ENCODE results near the gene ZBTB46.

Gene ZBTB46

GRCh38 chr20:63846888-63847236, 15.8 kb upstream of the ZBTB46 start:
- no peak overlapping the region for H3K27ac ChIP-seq
- TF ChIP-seq CTCF (conservative IDR thresholded peaks at IDR 0.05) (no peak), ZFX (IDR thresholded peaks at IDR 0.05) (no peak)

GRCh38 chr20:63846128-63846771, 15.2 kb upstream of the ZBTB46 start:
- H3K27ac ChIP-seq: no peak overlapping the region
- TF ChIP-seq CTCF (conservative IDR thresholded peaks at IDR 0.05): no peak
- no peak for TF ChIP-seq ZFX (IDR thresholded peaks at IDR 0.05)

DNA sequence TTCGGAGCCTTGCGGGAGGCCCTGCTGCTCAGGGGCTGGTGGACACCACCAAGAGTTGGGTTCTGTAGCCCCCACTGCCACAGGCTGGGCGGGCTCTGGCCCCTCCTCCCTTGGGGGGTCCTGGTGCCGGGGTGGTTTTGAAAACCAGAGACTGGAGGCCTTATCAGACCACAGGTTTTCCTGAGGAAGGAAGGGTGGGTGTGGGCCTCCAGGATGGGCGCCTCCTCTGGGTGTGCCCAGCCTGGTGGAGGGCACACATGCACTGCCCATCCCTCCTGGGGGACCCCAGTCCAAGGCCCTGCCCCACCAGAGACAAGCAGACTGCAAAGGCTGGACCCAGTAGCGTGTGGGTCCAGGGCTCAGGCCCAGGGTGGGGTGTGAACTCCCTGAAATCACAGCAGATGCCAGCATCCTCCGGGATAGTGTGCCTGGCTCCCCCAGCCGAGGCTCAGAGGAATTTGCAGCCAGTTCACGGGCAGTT, 13.5 kb upstream of the ZBTB46 start:
- no peak for TF ChIP-seq CTCF (conservative IDR thresholded peaks at IDR 0.05)
- no peak for TF ChIP-seq ZFX (IDR thresholded peaks at IDR 0.05)
- H3K27ac ChIP-seq: no peak overlapping the region

- no peak for TF ChIP-seq ZFX (IDR thresholded peaks at IDR 0.05)
- no peak for TF ChIP-seq CTCF (conservative IDR thresholded peaks at IDR 0.05)
- no peak overlapping the region for H3K27ac ChIP-seq
These were observed 12.7 kb upstream of the ZBTB46 start for GRCh38 chr20:63843778-63844177.

DNA sequence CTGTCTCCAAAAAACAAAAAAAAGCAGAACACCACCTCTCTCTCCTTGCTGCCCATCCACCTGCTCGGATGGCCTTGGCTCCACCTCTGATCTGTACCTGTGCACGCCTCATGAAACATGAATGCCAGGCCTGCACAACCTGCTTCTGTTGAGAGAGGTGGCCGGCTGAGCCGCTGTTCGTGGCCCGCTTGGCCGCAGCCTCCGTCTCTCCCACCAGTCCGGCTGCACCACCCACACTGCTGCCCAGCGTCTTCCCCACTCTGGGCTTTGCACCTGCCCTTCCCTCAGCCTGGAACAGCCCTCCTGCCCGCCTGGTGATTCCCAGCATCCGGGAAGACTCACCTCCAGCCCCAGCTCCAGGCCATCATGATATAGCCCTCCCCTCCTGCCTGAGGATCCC, 12.2 kb upstream of the ZBTB46 start:
- TF ChIP-seq CTCF (conservative IDR thresholded peaks at IDR 0.05) (no peak), ZFX (IDR thresholded peaks at IDR 0.05) (no peak)
- no peak overlapping the region for H3K27ac ChIP-seq

- H3K27ac ChIP-seq: no peak overlapping the region
- no peak for TF ChIP-seq CTCF (conservative IDR thresholded peaks at IDR 0.05)
- TF ChIP-seq ZFX (IDR thresholded peaks at IDR 0.05): no peak
These were observed 11.2 kb upstream of the ZBTB46 start for GRCh38 chr20:63842258-63842657.

DNA sequence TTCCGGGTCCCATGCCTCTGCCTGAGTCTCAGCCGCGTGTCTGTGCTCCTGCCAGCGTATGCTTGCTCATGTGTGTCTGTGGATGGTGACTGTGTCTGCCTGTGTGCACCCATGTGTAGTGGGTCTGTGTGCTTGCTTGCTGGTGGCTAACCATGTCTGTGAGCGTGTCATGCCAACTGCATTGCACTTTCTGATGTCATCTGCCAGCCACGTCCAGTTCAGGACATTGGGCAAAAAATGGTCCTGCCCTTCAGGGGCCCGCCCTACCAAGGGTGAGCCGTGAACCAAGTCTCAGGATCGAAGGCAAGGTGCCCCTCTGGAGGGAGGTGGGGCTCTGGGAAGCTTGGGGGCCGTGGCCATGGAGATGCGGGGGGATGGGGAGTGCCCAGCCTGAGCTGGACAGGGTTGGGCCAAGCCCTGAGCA, 9.4 kb upstream of the ZBTB46 start:
- TF ChIP-seq ZFX (IDR thresholded peaks at IDR 0.05) (no peak), CTCF (conservative IDR thresholded peaks at IDR 0.05) (no peak)
- H3K27ac ChIP-seq: no peak overlapping the region

Measured in C4-2B (cell line).